CD4-positive, alpha-beta T cell treated with Interleukin-17A for 4 hours (primary cell): Measurements from ENCODE around the gene ATP1A4.

ENCODE experiments used
- DNase-seq: peaks from one replicate; pipeline ENCODE4 v3.0.0-alpha.2; 2020; ENCODE audit warnings: mixed read lengths

ATP1A4 gene

DNA sequence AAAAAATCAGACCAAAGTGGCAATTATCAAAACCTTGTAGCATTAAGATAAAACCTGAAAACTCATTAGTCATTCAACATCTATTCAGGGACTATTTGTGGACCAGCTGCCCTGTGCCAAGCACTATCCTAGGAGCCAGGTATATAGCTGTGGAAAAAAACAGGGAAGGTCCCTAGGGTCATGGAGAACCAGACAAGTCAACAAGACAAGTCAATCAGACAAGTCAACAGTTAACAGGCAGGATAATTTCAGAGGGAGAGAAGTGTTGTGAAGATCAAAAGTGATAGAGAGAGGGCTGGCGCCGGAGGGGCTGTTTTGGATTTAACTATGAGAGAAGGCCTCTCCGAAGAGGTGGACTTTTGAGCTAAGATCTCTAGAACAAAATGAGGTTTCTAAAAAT is 3.3 kb upstream of the ATP1A4 start:
- no peak for DNase-seq

DNA sequence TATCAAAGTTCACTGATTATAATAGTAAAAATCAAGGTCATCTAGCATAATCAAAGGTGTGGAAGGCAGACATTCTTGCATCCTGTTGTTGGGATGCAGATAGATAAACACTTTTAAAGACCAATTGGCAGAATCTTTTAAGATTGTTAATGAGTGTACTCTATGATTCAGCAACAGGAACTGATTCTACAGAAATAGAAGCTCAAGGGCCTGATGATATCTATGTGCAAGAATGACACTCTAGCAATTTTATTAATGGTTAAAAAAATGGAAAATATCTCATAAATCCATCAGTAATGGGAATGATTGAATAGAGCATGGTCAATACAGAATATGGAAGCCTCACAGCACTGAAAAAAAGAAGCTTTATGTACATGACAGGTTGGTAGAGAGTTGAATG is 2.2 kb upstream of the ATP1A4 start:
- DNase-seq, result no peak

DNA sequence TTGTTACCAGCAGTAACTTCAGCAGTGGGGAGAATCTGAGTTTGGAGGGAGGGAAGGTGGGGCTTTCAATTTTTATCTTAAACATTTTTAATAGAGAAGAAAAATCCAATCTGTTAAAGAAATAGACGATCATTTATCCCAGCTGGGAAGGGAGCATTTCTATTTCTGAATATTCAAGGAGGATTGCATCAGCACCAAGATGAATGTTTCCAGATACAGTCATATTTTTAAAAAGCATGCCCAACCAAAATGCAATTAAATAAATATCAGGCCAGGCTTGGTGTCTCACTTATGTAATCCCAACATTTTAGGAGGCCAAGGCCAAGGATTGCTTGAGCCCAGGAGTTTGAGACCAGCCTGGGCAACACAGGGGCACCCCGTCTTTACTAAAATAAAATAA is 1.7 kb upstream of the ATP1A4 start:
- no peak for DNase-seq

DNA sequence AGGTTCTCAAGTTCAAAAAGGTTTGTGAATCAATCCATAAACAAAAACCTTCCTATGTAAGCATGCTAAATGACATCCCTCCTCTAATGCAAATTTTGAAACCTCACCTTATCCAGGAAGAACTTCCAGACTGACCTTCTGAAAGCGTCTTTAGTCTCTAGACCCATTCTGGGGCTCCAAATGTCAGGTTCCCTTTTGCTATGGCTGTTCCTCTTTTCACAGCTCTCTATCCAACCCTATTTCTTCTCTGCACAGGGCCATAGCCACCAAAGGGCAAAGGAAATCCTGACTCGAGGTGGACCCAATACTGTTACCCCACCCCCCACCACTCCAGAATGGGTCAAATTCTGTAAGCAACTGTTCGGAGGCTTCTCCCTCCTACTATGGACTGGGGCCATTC is 3.4 kb downstream of the ATP1A4 start:
- DNase-seq, result no peak

DNA sequence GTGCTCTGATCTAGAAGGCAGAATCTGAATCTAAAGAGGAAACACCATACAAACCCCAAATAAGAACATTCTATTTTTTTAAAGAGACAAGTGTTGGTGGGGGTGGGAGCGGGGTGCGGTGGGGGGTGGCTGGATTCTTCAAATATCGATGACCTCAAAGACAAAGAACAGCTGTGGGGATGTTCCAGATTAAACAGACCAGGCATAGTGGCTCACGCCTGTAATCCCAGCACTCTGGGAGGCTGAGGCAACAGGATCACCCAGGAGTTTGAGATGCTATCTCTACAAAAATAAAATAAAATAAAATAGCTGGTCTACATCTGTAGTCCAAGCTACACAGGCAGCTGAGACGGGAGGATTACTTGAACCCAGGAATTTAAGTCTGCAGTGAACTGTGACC is 5.0 kb downstream of the ATP1A4 start:
- DNase-seq, result no peak

DNA sequence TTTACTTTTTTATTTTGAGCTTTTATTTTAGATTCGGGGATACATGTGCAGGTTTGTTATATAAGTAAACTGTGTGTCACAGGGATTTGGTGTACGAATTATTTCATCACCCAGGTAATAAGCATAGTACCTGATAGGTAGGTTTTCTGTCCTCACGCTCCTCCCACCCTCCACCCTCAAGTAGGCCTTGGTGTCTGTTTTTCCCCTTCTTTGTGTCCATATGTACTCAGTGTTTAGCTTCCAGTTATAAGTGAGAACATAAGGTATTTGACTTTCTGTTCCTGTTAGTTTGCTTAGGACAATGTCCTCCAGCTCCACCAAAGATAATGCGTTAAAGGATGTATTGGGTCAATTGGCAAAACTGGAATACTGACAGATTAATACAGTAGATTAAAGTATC is 5.8 kb downstream of the ATP1A4 start:
- DNase-seq, result no peak

DNA sequence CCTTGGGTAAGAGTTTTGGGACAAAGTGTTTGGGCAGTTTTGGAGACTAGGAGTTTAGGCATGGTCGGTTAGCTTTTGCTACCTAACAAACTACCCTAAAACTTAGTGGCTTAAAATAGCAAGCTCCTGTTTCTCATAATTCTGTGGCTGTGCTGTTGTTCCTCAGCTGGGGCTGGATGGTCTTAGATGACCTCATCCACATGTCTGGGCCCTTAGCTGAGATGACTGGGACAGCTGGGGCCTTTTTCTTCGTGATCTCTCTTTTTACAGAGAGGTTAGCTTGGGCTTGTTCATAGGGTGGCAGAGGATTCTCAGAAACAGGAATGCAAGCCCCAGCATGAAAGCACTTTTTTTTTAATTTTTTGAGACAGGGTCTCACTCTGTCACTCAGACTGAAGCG is 6.6 kb downstream of the ATP1A4 start:
- no peak for DNase-seq

DNA sequence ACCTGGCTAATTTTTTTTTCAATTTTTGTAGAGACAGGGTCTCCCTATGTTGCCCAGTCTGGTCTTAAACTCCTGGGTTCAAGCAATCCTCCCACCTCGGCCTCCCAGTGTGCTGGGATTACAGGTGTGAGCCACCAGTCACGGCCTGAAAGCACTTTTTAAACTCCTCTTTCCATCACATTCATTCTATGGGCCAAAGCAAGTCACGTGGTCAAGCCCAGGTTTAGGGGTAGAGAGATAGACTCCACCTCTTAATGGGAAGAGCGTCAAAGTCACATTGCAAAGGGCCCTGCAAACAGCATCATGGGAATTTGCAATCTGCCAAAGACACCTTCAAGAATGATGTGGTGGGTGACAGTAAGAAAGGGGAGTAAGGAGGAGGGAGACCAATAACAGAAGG is 7.1 kb downstream of the ATP1A4 start:
- DNase-seq, result no peak

DNA sequence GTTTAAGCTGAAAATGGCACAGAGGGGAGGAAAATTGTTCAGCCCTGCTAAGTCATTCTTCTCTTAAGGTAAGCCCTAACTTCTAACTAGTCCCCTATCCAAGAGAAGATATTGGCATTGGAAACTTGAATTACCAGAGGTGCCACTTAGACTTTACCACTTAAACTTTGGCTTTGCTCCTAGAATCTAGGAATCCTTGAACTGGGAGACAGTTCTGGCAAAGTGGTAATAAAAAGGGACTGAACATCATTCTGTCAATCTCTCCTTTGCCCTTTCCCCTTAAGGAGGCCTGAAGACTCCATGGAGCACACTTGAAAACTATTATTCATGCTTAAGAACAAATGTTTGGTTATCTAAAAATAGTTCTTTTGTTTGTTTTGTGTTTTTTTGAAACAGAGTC is 8.4 kb downstream of the ATP1A4 start:
- DNase-seq, result no peak

DNA sequence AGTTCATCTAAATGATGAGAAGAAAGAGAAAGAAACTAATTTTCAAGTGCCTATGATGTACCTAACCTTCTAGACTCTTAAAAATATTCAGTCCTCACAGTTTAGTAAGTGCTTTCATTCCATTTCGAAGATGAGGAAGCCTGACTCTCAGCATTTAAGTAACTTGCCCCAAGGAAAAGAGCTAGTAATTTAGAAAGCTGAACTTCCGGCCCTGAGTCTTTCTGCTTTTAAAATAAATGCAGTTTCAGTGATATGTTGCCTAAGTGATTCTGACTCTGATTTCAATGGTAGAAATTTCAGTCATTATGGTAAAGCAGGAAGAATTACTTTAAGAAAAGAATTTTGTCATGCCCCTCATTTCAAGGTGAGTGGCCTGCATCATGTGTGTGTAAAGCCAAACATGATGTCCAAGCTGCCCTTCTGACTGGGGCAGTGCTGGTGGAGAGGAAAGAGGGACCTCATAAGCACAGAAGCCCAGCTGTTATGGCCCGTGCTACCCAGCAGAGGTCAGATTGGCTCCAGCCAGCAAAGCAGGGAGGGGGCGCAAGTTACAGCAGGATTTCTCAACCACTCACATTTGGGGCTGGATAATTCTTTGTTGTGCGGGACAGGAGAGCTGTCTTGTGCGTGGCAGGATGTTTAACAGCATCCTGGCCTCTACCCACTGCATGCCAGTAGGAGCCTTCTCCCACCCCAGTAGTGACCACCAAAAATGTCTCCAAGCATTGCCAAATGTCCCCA is 10.7 kb downstream of the ATP1A4 start:
- no peak for DNase-seq

DNA sequence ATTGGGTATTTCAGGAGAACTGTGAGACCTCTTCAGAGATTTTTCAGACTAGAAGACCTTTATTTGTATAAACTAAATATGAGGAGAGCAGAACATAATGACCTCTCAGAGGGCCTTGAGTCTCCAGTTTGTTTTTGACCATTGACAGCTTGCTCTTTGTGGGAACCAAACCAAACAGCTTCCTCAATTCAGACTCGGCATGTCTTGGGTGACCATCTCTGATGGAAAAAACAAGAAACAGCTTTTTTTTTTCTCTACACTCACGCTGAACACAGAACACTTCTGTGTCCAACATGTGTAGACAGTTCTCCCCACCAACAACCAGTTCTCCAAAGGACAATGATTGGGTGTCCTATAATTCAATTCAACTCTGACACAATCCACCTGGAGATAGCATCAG is 11.5 kb downstream of the ATP1A4 start:
- no peak for DNase-seq

DNA sequence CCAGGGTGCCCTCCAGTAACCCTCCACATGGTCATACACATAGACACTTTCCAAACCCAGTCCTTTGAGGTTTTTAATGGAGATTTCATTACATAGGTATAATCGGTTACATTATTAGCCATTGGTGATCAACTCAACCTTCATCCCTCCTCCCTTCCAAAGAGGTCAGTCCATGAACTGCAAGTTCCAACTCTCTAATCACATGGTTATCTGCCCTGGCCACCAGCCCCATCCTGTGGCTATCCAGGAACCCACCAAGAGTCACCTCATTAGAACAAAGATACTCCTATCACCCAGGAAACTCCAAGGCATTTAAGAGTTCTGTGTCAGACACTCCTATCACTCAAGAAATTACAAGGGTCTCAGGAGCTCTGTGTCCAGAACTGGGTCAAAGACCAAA is 12.2 kb downstream of the ATP1A4 start:
- no peak for DNase-seq

DNA sequence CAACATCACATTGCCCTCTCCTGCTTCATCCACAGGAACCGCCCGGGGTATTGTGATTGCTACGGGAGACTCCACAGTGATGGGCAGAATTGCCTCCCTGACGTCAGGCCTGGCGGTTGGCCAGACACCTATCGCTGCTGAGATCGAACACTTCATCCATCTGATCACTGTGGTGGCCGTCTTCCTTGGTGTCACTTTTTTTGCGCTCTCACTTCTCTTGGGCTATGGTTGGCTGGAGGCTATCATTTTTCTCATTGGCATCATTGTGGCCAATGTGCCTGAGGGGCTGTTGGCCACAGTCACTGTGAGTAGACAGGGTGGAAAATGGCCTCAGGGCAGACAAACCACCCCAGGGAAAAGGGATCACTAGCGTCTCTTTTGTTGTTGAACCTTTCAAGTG is 12.7 kb downstream of the ATP1A4 start:
- no peak for DNase-seq

DNA sequence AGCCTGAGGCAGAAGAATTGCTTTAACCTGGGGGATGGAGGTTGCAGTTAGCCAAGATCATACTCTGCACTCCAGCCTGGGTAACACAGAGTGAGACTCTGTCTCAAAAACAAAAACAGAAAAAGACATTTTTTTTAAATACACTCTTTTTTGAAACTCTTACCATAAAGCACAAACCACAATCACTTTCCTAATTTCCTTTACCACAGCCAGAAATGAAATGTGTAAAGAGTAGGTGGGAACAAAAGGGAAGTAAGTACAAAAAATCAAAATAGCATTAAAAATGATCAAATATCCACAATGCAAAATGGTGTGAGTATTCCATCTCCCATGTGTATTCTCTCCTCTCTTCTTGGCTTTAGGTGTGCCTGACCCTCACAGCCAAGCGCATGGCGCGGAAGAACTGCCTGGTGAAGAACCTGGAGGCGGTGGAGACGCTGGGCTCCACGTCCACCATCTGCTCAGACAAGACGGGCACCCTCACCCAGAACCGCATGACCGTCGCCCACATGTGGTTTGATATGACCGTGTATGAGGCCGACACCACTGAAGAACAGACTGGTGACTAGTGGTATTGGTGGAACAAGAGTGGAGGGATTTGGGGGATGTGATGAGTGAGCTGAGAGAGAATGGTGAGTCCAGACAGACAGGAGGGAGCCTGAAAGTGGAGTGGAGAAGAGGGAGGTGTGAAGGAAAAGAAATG is 14.9 kb downstream of the ATP1A4 start:
- DNase-seq, result no peak

DNA sequence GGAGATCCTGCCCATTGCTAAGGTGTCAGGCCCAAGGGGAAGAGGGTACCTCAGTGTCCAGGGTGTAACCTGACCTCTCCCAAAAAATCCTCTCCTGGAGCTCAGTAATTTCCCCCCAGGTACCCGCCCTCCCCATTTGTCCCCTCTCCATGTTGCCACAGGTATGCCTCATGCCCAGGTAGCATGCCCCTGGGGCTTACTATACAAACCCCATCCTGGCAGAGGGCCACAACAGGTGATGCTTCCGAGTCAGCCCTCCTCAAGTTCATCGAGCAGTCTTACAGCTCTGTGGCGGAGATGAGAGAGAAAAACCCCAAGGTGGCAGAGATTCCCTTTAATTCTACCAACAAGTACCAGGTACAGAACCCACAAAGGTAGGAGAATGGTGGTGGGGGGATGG is 15.7 kb downstream of the ATP1A4 start:
- DNase-seq, result no peak

DNA sequence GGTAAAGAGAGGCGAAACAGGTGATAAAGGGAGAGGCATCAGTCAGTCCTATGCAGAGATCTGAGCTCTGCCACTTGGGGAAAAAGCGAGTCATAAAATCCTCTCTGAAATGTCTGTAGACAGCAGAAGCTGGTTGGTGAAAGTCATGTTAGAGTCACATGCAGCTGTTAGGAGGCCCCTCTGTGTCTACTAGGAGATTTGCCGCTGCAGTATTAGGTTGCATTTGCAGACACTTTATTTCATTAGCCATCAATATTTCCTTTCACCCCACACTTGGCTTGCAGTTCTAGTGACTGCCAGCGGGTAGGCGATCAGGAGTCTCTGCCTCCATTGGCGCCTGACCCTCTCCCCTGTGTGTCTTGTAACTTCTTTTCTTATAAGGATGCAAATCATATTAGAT is 16.2 kb downstream of the ATP1A4 start:
- no peak for DNase-seq

DNA sequence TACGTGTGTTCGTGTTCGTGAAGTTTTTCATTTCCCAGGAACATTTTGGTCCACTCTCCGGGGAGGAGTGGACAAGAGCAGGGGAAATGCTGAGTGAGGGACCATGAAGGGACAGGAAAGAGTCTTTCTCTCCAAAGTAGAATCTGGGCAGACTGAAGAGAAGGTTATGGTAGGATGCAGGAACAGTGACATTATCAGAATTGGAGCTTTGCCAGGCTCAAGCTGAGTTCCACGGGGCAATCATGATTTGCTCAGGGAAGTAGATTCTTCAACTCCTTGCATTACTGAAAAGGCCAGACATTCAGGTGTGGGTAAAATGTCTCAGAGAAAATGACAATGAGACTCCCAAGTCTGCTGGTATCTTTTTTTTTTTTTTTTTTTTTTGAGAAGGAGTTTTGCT is 16.6 kb downstream of the ATP1A4 start:
- no peak for DNase-seq

DNA sequence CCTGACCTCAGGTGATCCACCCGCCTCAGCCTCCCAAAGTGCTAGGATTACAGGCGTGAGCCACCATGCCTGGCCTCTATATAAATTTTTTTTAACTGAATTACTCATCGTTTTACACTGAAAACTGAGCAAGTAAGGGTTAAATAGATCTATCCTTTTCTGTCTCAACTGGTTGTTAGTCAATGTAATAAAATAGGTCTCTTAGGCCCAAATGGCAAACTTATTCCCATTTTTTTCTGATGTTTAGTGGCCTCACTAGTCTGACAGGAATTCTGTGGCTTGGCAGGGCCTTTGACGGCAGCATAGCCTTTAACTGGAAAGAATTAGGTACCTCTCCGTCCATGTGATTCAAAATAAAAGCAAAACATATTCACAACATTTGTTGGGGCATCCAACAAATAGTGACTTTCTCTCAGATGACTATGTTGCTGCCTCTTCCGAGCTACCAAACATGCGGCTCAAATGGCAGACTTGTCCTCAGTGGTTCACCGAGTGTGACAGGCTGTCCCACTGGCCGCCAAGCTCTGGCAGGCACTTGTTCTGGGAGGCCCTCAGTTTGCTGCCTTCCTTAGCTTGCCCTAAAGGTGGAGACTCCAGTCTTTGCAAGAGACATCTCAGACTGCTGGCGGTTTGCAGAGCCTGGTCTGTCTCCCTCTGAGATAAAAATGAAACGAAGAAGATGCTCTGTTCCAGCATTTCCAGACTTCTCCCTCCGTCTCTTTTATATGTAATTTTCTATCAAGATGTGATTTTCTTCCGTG is 17.4 kb downstream of the ATP1A4 start:
- DNase-seq, result no peak

DNA sequence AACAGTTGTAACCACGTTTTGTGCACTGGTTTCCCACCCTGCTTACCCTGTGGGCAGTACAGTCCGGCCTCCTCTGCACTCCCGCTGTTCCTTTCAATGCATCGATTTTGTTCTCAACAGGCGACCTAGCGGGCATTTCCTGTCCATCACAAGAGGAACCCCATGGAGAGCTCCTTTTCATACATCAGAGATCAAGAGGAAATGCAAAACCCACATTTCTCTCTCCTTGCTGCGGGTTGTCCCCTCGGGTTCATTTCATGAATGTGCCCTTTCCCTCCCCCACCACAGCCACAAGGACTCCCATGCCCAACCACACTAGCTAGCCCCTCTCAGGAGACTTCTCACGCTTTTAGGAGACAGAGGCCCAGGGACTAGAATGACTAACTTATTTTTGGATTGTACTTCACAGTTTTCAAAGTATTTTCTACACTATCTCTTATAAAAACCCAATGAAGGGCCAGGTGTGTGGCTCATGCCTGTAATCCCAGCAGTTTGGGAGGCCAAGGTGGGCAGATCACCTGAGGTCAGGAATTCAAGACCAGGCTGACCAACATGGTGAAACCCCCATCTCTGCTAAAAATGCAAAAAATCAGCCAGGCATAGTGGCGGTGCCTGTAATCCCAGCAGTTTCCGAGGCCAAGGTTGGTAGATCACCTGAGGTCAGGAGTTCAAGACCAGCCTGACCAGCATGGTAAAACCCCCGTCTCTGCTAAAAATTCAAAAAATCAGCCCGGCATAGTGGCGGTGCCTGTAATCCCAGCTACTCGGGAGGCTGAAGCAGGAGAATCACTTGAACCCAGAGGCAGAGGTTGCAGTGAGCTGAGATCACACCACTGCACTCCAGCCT is 18.4 kb downstream of the ATP1A4 start:
- DNase-seq, result no peak

DNA sequence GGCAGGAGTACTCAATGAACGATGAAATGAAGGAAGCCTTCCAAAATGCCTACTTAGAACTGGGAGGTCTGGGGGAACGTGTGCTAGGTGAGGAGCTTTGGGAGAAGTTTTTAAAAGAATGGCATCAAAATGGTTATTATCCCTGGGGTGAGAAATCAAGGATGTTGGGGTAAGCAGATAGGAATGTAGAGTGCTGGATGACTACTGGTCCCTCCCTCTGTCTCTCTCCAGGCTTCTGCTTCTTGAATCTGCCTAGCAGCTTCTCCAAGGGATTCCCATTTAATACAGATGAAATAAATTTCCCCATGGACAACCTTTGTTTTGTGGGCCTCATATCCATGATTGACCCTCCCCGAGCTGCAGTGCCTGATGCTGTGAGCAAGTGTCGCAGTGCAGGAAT is 20.0 kb downstream of the ATP1A4 start:
- no peak for DNase-seq

DNA sequence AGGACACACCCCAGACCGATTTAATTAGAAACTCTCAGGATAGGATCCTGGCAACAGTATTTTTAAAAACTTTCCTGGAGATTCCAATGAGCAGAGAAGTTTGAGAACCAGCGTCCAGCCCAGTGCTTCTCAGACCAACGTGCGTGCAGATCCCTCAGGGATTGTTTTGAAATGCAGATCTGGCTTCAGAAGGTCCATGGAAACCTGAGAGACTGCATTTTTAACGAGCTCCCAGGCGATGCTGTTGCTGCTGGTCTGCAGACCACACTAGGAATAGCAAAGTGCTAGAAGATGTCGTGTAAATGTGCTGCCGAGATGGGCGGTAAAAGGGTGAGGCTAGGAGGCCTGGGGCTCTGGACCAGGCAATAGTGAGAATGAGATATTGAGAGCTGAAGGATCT is 20.6 kb downstream of the ATP1A4 start:
- DNase-seq, result no peak

DNA sequence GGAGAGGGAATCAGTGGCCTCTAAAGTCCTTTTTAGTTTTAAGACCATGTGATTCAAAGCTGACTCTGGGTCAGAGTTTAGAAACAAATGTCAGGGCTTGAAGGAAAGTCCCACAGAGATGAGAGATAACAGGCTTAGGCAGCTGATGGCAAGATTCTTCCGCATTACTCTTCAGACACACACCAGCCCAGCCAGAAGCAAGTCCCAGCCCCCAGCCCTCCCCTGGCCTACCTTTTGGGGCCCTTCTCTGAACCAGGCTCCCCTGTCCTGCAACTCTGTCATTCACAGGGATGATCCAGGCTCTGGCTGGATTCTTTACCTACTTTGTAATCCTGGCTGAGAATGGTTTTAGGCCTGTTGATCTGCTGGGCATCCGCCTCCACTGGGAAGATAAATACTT is 25.8 kb downstream of the ATP1A4 start:
- no peak for DNase-seq

DNA sequence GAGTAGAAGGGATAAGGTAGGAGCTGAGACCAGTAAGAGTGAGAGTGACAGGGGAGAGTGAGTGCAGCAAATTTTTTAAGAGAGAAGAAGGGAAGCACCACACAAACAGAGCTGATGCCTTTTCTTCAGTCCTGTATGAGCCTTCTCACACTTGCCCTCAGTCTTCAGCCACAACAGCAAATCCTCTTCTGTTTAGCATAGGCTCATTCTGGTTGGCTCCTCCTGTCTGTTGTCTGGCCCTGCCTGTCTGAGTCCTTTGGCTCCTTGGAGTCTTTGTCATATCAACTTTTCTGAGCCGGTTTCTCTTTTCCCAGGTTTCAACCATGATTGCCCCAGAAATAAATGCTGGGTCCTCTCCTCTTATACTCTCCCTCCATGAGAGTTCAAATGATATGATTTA is 26.3 kb downstream of the ATP1A4 start:
- no peak for DNase-seq
